LNCAP (cell line): ENCODE results near the gene CDH12.

Source experiments
- TF ChIP-seq, protein P1 (sequence below): fragments of 450-650 bp; IDR thresholded peaks from 2 replicates; pipeline ENCODE4 v1.5.1; 2017; ENCODE audit warnings: mild to moderate bottlenecking

Gene CDH12

DNA sequence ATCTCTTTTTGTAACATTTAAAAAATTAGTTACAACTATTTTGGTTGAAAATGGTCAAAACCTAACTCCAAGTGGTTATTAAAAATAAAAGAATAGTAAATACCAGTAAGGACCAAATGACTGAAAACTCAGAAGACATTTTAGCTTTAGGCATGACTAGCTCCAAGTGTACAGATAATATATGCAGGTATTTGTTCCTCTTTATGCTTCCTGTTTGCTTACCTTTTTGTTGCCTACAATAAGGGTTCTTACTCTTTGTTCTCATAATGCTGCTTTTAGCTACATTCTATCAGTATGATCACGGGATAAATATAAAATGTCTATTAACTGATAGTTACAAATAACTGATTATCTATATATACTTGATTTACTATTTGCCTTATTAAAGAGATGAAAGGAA is 259.6 kb downstream of the CDH12 start:
- TF ChIP-seq, protein P1, sequence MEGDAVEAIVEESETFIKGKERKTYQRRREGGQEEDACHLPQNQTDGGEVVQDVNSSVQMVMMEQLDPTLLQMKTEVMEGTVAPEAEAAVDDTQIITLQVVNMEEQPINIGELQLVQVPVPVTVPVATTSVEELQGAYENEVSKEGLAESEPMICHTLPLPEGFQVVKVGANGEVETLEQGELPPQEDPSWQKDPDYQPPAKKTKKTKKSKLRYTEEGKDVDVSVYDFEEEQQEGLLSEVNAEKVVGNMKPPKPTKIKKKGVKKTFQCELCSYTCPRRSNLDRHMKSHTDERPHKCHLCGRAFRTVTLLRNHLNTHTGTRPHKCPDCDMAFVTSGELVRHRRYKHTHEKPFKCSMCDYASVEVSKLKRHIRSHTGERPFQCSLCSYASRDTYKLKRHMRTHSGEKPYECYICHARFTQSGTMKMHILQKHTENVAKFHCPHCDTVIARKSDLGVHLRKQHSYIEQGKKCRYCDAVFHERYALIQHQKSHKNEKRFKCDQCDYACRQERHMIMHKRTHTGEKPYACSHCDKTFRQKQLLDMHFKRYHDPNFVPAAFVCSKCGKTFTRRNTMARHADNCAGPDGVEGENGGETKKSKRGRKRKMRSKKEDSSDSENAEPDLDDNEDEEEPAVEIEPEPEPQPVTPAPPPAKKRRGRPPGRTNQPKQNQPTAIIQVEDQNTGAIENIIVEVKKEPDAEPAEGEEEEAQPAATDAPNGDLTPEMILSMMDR, result no peak

DNA sequence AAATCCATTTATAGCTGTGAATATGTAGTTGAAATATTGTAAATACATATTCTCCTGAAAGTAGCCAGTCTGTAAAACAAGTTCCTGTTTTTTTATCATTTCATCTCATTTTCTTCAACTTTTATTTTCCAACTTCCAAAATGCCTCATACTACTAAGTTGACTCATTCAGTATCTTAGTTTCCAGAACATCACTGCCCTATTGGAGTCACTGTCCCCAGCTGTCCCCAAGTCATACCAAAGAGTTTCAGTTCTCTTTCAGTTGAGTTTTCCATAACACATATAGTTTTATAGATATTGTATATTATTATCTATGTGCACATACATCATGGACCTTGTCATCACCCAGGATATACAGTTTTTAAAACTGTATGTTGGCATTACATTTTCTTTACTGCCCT is 261.7 kb downstream of the CDH12 start:
- TF ChIP-seq, protein P1, result no peak

DNA sequence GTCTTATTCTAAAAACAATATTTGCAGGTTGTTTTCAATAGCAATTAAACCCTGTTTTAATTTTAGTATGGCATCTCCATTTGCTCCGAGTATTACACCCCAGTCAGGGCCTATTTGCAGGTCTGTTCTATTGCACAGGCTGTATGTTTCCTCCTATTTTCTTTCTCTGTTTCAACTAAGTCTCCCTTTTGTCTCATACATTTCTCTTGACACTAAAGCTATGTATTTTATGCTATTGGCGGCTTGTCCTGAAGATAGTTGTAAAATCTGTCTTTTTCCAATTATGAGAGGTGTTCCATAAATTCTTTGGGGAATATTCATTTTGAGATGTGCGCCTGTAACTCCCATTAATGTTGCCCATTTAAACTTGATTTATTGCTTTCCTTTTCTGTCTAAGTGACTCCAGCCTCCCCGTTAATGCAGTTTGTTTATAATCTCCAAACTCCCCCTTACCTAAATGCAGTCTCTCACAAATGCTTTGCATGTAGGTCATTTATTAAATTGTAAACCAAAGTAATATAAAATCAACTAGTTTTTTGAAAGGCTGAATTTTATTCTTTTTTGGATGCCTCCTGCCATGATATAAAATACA is 262.4 kb downstream of the CDH12 start:
- TF ChIP-seq, protein P1, result no peak

DNA sequence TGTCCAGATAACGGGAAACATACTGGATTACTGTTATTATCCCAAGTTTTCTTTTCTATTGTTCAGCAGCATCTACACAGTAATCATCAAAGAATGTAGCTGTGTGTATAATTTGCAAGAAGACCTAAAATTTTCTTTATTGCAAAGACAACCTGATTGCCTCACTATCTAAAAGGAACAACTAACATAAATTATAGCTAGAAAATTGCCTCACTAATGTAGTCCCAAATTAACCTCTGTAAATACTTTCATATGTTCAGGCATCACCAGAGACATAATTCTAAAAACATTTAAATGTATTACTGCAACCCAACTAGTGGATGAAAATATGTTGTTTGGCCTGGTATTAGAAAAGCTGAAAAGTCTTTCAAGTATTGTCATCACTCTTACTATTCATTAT is 275.4 kb downstream of the CDH12 start:
- TF ChIP-seq, protein P1, result no peak

DNA sequence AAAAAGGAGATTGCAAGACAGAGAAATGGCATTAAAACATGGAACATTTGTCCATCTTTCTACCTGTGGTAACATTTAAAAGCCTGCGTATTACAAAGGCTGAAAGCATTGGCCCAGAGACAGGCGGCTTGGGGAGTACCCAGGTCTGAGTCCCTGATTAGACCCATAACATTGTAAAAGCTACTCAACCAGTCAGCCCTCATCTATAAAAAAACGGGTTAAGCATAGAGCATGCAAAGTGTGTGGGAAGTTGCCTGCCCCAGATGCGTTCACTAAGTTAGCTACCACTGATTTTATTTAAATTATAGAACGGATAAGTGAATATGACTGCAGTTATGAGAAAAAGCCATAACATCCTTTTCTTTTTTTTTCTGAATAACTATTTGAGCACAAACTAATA is 276.1 kb downstream of the CDH12 start:
- TF ChIP-seq, protein P1, result no peak

DNA sequence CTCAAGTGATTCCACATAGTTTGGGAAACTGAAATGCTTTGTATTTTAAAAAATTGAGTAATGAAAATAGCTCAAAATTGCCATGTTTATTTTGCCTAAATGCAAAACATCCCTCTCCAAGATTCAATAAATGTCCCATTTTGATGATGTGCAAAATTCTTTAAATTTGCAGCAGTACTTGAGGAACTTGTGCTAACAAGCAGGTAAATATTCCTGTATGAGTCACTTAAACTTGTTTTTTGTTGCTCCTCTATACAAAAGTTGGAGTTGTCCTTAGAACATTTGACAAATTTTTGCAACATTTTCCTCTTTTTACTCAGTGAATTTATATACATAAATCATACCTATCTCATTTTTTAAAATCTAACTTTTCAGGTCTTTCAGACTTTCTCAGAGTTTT is 280.2 kb downstream of the CDH12 start:
- TF ChIP-seq, protein P1, result no peak

DNA sequence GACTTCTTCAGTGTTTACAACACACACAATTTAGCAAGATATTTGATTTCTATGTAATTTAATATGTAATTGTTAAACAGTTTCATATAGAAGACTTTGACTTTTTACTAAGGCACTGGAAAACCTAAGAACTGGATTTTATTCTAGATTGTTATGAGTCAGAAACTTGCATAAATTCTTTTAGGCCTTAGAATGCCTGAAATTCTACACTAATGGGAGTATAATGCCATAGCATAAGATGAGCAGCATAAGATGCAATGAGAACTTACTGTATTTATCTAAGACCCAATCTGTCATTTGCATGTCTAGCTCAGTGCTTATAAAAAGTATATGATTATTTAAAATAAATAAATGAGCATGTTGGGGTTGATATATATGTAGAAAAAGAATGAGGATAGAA is 285.2 kb downstream of the CDH12 start:
- TF ChIP-seq, protein P1, result no peak

DNA sequence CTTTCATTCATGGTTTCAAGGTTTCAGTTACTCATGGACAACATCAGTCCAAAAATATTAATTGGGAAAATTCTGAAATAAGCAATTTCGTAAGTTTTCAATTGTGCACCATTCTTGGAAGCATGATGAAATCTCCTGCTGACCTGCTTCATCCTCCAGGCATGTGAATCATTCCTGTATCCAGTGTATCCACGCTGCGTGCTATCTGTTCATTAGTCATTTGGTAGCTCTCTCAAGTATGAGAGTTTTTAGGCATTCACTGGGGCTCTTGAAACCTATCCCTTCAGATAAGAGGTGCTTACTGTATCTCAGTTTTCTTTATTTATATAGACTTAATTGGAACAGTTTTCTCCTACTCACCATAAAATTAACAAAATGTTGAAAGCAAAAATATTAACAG is 293.0 kb downstream of the CDH12 start:
- TF ChIP-seq, protein P1, result no peak
